ENCODE measurements around the gene SLC25A40.
"Not testable (repeated sequence)": the region's sequence is repeated elsewhere in the genome, so short reads cannot be mapped to it uniquely, and the experiment has no call there.

The SLC25A40 gene

GRCh38 chr7:87876040-87876868 lies at the start of gene SLC25A40, which contains the start of gene DBF4:
SLC25A40 (minus strand) TSS chr7:87876360; CDS start chr7:87858727, 17,633 bp downstream.
DBF4 (plus strand) TSS chr7:87876493; CDS start chr7:87876733, 240 bp downstream.
- TF ChIP-seq, protein P1, sequence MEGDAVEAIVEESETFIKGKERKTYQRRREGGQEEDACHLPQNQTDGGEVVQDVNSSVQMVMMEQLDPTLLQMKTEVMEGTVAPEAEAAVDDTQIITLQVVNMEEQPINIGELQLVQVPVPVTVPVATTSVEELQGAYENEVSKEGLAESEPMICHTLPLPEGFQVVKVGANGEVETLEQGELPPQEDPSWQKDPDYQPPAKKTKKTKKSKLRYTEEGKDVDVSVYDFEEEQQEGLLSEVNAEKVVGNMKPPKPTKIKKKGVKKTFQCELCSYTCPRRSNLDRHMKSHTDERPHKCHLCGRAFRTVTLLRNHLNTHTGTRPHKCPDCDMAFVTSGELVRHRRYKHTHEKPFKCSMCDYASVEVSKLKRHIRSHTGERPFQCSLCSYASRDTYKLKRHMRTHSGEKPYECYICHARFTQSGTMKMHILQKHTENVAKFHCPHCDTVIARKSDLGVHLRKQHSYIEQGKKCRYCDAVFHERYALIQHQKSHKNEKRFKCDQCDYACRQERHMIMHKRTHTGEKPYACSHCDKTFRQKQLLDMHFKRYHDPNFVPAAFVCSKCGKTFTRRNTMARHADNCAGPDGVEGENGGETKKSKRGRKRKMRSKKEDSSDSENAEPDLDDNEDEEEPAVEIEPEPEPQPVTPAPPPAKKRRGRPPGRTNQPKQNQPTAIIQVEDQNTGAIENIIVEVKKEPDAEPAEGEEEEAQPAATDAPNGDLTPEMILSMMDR (IDR thresholded peaks at IDR 0.05; ENCODE audit: borderline replicate concordance, insufficient read depth, low read depth, low read length), result no peak
- H3K4me3 ChIP-seq (ENCODE audit: low read depth, low read length), result peak within 1 kb of the TSS; percentile 99

- H3K4me3 ChIP-seq (ENCODE audit: low read depth, low read length), result not testable (repeated sequence)
Observed at GRCh38 chr7:87922759-87923395, 46.7 kb upstream of the SLC25A40 start.

DNA sequence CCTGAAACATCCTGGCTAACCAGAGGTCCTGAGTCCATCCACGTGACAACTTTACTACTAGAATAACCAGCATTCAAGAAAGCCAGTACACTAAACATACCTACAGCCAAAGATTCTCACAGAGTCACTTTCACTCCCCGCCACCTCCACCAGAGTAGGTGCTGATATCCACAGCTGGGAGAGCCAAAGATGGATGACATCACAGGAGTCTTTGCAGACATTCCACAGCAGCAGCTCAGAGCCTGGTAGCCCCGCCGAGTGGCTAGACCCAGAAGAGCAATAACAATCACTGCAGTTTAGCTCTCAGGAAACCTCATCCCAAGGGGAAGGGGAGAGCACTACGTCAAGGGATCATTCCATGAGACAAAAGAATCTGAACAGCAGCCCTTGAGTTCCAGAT lies 44.4 kb upstream of the SLC25A40 start:
- no peak overlapping the region for H3K4me3 ChIP-seq (ENCODE audit: low read depth, low read length)
- TF ChIP-seq, protein P1 (IDR thresholded peaks at IDR 0.05; ENCODE audit: borderline replicate concordance, insufficient read depth, low read depth, low read length), result no peak

DNA sequence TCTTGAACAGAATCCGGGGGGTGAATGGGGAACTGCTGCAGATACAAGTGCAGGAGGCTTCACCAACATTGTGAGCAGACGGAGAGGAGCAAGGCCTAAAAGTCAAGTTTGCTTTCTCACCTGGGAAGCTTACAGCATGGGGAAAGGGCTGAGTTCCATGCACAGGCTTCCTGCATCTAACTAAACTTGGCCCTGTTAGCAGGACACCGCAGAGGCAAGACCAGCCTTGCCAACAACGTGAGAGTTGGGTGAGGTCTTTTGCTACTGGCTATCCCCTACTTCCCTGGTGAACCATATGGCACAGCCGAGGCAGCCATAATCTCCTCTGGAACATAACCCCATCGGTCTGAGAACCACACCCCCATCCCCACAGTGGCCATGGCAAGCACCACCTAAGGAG lies 43.7 kb upstream of the SLC25A40 start:
- no peak overlapping the region for H3K4me3 ChIP-seq (ENCODE audit: low read depth, low read length)
- TF ChIP-seq, protein P1 (IDR thresholded peaks at IDR 0.05; ENCODE audit: borderline replicate concordance, insufficient read depth, low read depth, low read length), result no peak

DNA sequence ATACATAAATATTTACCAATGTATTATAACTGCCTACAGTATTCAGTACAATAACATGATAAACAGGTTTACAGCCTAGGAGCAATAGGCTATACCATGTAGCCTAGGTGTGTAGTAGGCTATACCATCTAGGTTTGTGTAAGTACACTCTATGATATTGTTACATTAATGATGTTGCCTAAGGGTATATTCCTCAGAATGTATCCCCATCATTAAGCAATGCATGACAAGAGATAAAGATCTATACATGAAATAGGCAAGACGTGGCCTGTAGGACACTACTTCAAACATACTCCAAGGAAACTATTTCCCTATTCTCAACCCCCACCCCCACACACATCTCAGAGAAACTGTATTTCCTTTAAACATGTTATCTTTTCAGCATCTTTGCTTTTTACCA lies 42.6 kb upstream of the SLC25A40 start:
- no peak overlapping the region for H3K4me3 ChIP-seq (ENCODE audit: low read depth, low read length)
- TF ChIP-seq, protein P1 (IDR thresholded peaks at IDR 0.05; ENCODE audit: borderline replicate concordance, insufficient read depth, low read depth, low read length), result no peak

- H3K4me3 ChIP-seq (ENCODE audit: low read depth, low read length), result no peak overlapping the region
- TF ChIP-seq, protein P1 (IDR thresholded peaks at IDR 0.05; ENCODE audit: borderline replicate concordance, insufficient read depth, low read depth, low read length), result no peak
Observed at GRCh38 chr7:87912121-87912520, 36.0 kb upstream of the SLC25A40 start.

DNA sequence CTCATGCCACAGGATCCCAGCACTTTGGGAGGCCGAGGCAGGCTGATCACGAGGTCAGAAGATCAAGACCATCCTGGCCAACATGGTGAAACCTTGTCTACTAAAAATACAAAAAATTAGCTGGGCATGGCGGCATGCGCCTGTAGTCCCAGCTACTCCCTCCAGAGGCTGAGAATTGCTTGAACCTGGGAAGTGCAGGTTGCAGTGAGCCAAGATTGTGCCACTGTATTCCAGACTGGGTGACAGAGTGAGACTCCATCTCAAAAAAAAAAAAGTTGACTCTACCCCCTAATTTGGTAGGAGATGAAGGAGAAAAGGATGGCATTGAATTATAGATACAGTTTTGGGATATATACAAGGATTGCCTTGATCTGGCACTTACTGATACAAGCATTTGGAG lies 32.7 kb upstream of the SLC25A40 start:
- not testable (repeated sequence) for H3K4me3 ChIP-seq (ENCODE audit: low read depth, low read length)

GRCh38 chr7:87907136-87907906 lies 31.2 kb upstream of the SLC25A40 start:
- H3K4me3 ChIP-seq (ENCODE audit: low read depth, low read length), result not testable (repeated sequence)
